HuH-7.5 (cell line): ENCODE data around the gene CDH12.
"Not testable (repeated sequence)": the region's sequence is repeated elsewhere in the genome, so short reads cannot be mapped to it uniquely, and the experiment has no call there.

Source experiments
- DNase-seq: peaks from one replicate; pipeline ENCODE4 v3.0.0; 2011; ENCODE audit warnings: low spot score

The CDH12 gene

GRCh38 chr5:22649074-22649473 is 204.1 kb downstream of the CDH12 start:
- no peak for DNase-seq

- no peak for DNase-seq
Measured at GRCh38 chr5:22644859-22645258, 208.3 kb downstream of the CDH12 start.

DNA sequence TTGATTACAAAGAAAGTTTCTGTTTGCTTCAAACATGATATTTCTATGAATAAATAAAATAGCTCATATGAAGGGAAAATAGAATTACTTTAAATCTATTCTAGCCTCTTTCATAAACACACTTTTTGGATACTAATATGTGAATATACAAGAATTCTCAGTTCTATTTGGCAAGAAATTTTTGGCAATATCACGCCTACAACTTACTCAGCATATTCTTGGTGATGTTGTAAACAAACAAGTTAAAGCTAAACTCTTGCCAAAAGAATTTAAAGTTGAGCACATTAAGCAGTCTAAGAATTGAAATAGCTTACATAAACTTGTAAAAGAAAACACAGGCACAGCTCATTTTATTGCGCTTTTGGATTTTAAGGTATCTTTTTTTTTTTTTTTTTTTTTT is 209.8 kb downstream of the CDH12 start:
- no peak for DNase-seq

DNA sequence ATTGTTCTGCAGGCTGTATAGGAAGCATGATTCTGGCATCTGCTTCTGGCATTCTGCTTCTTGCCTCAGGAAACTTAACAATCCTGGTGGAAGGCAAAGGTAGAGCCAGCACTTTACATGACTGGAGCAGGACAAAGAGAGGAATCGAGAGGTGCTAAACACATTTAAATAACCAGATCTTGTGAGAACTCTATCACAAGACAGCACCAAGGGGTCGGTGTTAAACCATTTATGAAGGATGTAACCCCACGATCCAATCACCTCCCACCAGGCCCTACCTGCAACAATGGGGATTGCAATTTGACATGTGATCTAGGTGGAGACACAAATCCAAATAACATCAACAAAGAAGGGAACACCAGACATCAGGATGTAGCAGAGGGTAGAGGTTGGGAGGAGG is 221.5 kb downstream of the CDH12 start:
- DNase-seq = no peak

GRCh38 chr5:22627029-22627428 is 226.1 kb downstream of the CDH12 start:
- no peak for DNase-seq

GRCh38 chr5:22625451-22625850 is 227.7 kb downstream of the CDH12 start:
- DNase-seq = no peak

DNA sequence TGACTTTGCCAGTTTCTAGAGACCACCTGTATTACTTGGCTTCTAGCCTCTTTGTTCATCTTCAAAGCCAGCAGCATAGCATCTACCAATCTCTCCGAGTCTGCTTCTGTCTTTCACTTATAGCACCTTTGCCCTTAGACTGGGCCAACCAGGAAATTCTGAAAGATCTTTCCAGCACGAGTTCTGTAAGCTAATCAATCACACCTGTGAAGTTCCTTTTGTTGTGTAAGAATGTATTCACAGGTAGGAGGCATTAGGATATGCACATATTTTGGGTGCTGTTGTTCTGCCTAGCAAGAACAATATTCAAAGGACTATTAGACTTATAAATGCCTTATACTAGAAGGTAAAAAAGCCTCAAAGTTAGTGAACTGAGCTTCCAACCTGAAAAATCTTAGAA is 232.1 kb downstream of the CDH12 start:
- DNase-seq = no peak

GRCh38 chr5:22615964-22616363 is 237.2 kb downstream of the CDH12 start:
- DNase-seq = no peak

- no peak for DNase-seq
Measured at GRCh38 chr5:22614486-22615094, 238.6 kb downstream of the CDH12 start.

DNA sequence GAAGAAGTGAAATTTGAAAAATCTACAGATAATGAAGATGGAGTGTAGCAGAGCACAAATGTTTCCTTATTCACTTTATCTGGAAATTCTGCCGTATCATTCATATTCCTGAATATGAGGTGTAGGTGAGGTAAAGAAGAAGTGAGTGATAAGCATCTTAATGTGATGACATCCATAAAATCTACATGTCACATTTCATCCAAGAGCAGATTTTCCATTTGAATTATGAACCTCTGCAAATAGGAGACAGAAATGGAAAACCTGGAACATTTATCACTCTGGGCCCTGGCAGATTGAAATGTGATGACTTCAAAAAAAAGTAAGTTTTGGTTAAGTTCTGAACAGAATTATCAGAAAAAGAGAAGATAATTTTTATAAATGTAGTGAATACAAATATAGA is 240.2 kb downstream of the CDH12 start:
- no peak for DNase-seq

DNA sequence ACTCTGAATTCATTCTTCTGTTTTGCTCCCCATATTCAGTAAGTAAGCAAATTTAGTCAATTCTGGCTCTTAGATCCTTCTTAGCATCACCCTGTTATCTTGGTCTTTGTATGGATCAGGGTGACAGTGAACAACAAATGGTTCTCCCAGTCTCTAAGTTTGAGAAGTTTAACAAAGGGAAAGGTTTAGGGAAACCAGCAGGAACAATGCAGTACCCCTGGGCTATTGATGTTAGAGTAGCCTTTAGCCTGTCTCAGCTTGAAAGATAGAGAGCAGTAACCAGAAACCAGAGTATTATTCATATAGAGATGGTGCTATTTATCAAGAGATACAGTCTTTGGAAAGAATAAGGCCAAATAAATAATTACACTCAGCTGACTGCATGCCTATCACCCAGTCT is 241.8 kb downstream of the CDH12 start:
- no peak for DNase-seq

DNA sequence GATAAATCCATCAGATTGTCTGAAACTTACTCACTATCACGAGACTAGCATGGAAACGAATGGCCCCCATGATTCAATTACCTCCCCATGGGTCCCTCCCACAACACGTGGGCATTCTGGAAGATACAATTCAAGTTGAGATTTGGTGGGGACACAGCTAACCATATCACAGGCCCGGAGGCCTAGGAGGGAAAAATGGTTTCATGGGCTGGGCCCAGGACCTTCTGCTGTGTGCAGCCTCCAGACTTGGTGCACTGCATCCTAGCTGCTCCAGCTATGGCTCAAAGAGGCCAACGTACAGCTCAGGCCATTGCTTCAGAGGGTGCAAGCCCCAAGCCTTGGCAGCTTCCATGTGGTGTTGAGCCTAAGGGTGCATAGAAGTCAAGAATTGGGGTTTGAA is 245.6 kb downstream of the CDH12 start:
- not testable (repeated sequence) for DNase-seq

DNA sequence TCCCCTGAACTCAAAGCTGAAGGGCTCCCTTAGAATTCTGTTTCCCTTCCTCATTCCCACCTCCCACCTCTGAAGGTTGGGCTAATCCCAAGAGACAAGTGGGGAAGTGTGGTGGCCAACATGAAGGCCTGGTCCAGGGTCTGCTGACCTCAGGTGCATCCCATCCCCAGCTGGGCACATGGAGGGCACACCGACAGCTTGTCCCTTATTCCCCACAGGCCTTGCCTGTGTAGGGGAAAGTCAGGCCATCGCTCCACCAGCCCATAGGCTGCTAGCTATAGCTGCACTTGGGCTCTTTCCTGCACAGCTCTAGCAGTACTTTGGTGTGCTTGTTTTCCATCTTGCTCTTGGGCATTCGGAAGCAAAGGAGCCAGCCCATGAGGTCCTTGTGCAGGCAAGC is 247.7 kb downstream of the CDH12 start:
- DNase-seq = no peak

DNA sequence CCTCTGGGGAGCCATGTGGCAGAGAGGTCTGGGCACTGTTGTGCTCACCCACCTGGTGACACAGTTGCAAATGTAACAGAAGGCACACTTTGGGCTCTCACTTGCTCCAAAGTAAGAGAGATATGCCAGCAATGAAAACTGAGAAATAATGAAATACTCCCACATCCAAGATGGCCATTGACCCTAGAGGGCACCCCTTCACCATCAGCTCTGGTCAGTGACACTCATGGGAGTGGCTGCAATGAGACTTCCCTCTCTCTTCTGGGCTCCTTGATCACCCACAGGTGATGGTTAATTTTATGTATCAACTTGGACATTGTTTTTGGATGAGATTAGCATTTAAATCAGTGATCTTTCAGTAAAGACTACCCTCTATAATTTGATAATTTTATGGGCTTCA is 248.4 kb downstream of the CDH12 start:
- no peak for DNase-seq

GRCh38 chr5:22598796-22599195 is 254.3 kb downstream of the CDH12 start:
- DNase-seq = no peak

GRCh38 chr5:22596404-22596970 is 256.7 kb downstream of the CDH12 start:
- DNase-seq = no peak

DNA sequence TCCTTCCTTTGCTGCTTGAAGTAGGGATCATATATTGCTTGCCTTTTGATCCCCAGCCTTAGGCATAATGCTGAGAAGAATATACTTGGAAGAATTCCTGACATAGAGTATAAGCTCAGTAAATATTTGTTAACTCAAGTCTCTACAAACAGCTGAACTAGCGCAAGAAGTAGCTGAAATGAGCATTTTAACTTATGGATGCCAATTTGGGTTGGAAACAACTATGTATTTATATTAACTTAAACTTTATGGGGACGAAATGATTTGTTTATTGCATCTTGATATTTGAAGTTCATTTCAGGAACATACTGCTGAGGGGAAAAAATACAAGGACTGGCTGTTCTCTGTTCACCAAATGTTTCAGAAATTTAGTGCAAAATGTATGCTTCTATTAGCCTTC is 258.7 kb downstream of the CDH12 start:
- no peak for DNase-seq

DNA sequence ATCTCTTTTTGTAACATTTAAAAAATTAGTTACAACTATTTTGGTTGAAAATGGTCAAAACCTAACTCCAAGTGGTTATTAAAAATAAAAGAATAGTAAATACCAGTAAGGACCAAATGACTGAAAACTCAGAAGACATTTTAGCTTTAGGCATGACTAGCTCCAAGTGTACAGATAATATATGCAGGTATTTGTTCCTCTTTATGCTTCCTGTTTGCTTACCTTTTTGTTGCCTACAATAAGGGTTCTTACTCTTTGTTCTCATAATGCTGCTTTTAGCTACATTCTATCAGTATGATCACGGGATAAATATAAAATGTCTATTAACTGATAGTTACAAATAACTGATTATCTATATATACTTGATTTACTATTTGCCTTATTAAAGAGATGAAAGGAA is 259.6 kb downstream of the CDH12 start:
- DNase-seq = no peak

DNA sequence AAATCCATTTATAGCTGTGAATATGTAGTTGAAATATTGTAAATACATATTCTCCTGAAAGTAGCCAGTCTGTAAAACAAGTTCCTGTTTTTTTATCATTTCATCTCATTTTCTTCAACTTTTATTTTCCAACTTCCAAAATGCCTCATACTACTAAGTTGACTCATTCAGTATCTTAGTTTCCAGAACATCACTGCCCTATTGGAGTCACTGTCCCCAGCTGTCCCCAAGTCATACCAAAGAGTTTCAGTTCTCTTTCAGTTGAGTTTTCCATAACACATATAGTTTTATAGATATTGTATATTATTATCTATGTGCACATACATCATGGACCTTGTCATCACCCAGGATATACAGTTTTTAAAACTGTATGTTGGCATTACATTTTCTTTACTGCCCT is 261.7 kb downstream of the CDH12 start:
- DNase-seq = no peak

DNA sequence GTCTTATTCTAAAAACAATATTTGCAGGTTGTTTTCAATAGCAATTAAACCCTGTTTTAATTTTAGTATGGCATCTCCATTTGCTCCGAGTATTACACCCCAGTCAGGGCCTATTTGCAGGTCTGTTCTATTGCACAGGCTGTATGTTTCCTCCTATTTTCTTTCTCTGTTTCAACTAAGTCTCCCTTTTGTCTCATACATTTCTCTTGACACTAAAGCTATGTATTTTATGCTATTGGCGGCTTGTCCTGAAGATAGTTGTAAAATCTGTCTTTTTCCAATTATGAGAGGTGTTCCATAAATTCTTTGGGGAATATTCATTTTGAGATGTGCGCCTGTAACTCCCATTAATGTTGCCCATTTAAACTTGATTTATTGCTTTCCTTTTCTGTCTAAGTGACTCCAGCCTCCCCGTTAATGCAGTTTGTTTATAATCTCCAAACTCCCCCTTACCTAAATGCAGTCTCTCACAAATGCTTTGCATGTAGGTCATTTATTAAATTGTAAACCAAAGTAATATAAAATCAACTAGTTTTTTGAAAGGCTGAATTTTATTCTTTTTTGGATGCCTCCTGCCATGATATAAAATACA is 262.4 kb downstream of the CDH12 start:
- no peak for DNase-seq

DNA sequence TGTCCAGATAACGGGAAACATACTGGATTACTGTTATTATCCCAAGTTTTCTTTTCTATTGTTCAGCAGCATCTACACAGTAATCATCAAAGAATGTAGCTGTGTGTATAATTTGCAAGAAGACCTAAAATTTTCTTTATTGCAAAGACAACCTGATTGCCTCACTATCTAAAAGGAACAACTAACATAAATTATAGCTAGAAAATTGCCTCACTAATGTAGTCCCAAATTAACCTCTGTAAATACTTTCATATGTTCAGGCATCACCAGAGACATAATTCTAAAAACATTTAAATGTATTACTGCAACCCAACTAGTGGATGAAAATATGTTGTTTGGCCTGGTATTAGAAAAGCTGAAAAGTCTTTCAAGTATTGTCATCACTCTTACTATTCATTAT is 275.4 kb downstream of the CDH12 start:
- DNase-seq = no peak

GRCh38 chr5:22577006-22577405 is 276.1 kb downstream of the CDH12 start:
- no peak for DNase-seq

DNA sequence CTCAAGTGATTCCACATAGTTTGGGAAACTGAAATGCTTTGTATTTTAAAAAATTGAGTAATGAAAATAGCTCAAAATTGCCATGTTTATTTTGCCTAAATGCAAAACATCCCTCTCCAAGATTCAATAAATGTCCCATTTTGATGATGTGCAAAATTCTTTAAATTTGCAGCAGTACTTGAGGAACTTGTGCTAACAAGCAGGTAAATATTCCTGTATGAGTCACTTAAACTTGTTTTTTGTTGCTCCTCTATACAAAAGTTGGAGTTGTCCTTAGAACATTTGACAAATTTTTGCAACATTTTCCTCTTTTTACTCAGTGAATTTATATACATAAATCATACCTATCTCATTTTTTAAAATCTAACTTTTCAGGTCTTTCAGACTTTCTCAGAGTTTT is 280.2 kb downstream of the CDH12 start:
- no peak for DNase-seq

- no peak for DNase-seq
Measured at GRCh38 chr5:22567983-22568382, 285.2 kb downstream of the CDH12 start.
